ENCODE results near the gene MAPT.
"Not testable (repeated sequence)": the region's sequence is repeated elsewhere in the genome, so short reads cannot be mapped to it uniquely, and the experiment has no call there.

The MAPT gene

DNA sequence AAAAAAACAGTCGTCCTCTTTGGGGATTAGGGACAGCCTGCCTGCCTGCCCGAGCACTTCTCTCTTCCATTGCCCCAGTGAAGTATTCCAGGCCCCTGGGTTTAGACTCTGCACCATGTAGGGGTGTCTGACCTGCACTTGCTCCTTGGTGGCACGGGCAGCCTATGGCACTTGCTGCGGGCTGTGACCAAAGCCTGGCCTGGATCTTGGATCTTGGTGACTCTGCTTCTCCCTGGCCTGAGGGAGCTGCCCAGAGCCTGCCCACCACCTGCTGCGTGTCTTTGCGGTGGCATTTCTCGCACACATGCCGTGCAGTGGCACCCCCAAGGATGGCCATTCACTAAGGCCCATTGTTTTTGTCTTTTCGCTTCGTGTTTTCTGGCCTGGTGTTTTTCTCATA is 98.5 kb downstream of the MAPT start:
- DNase-seq (ENCODE audit: low spot score), result no peak

DNA sequence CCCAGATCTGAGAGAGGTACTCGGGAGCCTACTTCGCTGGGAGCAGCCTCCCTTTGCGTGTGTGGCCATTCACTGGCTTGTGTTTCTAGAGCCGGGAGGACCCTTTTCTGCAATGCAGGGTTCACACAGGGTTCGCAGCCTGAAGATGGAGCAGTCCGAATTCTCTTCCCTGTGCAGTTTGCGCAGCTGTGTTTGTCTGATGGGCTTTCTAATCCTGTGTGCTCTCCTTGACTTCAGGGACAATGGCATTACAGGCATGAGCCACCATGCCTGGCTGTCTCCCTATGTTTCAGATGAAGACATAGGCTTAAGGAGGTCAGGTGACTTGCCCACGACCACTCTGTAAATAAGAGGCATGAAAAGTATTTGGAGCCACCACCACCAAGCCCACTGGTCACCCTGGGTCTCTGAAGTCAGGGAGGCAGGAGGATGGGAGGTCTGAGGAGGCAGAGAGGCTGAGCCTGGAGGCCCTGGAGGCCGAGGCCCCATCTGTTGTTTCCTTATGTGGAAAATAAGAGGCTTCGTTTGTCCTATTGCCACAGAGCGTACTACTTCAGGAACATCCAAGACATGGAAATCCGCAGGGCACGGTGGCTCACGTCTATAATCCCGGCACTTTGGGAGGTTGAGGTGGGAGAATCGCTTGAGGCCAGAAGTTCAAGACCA is 99.7 kb downstream of the MAPT start:
- DNase-seq (ENCODE audit: low spot score), result no peak

DNA sequence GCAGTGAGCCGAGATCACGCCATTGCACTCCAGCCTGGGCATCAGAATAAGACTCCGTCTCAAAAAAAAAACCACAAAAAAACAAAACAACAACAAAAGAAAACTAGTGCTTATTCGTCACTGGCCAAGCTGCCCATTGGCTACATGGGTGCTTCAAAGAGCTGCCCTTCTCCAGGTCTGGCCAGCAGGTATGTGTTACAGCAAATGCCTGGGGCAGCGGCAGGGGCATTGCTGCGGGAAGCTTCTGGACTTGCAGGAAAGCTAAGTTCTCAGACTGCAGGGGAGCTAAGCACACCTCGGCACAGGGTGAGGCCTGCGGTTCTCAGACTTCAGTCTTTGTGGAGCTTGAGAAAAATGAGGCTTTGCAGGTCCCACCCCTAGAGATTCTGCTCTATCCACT is 100.6 kb downstream of the MAPT start:
- no peak for DNase-seq (ENCODE audit: low spot score)

DNA sequence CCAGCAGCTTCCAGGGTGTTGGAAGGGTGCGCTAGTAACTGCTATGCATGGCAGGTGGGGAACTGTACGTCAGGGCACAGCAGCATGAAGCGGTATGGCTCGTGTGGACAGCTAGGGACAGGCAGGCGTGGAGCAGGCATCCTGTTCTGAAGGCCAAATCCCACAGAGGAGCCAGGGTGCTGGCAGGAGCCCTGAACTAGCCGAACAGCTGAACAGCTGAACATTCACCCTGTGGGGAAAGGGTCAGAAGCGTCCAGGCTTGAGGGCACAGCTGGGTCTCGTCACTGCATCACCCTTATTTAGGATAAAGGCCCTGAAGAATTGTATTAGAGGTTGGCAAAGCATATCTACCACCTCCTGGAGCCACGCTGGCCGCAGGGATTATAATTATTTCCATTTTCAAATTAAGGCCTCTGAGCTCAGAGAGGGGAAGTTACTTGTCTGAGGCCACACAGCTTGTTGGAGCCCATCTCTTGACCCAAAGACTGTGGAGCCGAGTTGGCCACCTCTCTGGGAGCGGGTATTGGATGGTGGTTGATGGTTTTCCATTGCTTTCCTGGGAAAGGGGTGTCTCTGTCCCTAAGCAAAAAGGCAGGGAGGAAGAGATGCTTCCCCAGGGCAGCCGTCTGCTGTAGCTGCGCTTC is 101.4 kb downstream of the MAPT start:
- no peak for DNase-seq (ENCODE audit: low spot score)

DNA sequence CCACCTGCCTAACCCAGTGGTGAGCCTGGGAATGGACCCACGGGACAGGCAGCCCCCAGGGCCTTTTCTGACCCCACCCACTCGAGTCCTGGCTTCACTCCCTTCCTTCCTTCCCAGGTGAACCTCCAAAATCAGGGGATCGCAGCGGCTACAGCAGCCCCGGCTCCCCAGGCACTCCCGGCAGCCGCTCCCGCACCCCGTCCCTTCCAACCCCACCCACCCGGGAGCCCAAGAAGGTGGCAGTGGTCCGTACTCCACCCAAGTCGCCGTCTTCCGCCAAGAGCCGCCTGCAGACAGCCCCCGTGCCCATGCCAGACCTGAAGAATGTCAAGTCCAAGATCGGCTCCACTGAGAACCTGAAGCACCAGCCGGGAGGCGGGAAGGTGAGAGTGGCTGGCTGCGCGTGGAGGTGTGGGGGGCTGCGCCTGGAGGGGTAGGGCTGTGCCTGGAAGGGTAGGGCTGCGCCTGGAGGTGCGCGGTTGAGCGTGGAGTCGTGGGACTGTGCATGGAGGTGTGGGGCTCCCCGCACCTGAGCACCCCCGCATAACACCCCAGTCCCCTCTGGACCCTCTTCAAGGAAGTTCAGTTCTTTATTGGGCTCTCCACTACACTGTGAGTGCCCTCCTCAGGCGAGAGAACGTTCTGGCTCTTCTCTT is 102.1 kb downstream of the MAPT start:
- no peak for DNase-seq (ENCODE audit: low spot score)

DNA sequence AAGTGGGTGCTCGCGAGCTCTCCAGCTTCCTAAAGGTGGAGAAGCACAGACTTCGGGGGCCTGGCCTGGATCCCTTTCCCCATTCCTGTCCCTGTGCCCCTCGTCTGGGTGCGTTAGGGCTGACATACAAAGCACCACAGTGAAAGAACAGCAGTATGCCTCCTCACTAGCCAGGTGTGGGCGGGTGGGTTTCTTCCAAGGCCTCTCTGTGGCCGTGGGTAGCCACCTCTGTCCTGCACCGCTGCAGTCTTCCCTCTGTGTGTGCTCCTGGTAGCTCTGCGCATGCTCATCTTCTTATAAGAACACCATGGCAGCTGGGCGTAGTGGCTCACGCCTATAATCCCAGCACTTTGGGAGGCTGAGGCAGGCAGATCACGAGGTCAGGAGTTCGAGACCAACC is 102.8 kb downstream of the MAPT start:
- DNase-seq (ENCODE audit: low spot score), result no peak

DNA sequence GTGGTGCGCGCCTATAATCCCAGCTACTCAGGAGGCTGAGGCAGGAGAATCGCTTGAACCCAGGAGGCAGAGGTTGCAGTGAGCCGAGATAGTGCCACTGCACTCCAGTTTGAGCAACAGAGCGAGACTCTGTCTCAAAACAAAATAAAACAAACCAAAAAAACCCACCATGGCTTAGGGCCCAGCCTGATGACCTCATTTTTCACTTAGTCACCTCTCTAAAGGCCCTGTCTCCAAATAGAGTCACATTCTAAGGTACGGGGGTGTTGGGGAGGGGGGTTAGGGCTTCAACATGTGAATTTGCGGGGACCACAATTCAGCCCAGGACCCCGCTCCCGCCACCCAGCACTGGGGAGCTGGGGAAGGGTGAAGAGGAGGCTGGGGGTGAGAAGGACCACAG is 103.3 kb downstream of the MAPT start:
- no peak for DNase-seq (ENCODE audit: low spot score)

DNA sequence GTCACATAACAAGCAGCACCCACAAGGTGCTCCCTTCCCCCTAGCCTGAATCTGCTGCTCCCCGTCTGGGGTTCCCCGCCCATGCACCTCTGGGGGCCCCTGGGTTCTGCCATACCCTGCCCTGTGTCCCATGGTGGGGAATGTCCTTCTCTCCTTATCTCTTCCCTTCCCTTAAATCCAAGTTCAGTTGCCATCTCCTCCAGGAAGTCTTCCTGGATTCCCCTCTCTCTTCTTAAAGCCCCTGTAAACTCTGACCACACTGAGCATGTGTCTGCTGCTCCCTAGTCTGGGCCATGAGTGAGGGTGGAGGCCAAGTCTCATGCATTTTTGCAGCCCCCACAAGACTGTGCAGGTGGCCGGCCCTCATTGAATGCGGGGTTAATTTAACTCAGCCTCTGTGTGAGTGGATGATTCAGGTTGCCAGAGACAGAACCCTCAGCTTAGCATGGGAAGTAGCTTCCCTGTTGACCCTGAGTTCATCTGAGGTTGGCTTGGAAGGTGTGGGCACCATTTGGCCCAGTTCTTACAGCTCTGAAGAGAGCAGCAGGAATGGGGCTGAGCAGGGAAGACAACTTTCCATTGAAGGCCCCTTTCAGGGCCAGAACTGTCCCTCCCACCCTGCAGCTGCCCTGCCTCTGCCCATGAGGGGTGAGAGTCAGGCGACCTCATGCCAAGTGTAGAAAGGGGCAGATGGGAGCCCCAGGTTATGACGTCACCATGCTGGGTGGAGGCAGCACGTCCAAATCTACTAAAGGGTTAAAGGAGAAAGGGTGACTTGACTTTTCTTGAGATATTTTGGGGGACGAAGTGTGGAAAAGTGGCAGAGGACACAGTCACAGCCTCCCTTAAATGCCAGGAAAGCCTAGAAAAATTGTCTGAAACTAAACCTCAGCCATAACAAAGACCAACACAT is 104.9 kb downstream of the MAPT start, which contains the start of gene STH:
Gene STH, plus strand, starts transcription at position 264 of the 913 bp plus-strand sequence. Its CDS starts 30 bp downstream, at position 294.
- DNase-seq (ENCODE audit: low spot score), result no peak

DNA sequence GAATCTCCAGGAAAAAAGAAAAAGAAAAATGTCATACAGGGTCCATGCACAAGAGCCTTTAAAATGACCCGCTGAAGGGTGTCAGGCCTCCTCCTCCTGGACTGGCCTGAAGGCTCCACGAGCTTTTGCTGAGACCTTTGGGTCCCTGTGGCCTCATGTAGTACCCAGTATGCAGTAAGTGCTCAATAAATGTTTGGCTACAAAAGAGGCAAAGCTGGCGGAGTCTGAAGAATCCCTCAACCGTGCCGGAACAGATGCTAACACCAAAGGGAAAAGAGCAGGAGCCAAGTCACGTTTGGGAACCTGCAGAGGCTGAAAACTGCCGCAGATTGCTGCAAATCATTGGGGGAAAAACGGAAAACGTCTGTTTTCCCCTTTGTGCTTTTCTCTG is 105.5 kb downstream of the MAPT start:
- no peak for DNase-seq (ENCODE audit: low spot score)

DNA sequence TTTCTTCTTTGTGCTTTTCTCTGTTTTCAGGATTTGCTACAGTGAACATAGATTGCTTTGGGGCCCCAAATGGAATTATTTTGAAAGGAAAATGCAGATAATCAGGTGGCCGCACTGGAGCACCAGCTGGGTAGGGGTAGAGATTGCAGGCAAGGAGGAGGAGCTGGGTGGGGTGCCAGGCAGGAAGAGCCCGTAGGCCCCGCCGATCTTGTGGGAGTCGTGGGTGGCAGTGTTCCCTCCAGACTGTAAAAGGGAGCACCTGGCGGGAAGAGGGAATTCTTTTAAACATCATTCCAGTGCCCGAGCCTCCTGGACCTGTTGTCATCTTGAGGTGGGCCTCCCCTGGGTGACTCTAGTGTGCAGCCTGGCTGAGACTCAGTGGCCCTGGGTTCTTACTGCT is 105.9 kb downstream of the MAPT start:
- DNase-seq (ENCODE audit: low spot score), result no peak

DNA sequence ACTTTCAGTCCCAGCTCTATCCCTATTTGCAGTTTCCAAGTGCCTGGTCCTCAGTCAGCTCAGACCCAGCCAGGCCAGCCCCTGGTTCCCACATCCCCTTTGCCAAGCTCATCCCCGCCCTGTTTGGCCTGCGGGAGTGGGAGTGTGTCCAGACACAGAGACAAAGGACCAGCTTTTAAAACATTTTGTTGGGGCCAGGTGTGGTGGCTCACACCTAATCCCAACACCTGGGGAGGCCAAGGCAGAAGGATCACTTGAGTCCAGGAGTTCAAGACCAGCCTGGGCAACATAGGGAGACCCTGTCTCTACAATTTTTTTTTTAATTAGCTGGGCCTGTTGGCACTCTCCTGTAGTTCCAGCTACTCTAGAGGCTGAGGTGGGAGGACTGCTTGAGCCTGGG is 106.4 kb downstream of the MAPT start:
- no peak for DNase-seq (ENCODE audit: low spot score)

DNA sequence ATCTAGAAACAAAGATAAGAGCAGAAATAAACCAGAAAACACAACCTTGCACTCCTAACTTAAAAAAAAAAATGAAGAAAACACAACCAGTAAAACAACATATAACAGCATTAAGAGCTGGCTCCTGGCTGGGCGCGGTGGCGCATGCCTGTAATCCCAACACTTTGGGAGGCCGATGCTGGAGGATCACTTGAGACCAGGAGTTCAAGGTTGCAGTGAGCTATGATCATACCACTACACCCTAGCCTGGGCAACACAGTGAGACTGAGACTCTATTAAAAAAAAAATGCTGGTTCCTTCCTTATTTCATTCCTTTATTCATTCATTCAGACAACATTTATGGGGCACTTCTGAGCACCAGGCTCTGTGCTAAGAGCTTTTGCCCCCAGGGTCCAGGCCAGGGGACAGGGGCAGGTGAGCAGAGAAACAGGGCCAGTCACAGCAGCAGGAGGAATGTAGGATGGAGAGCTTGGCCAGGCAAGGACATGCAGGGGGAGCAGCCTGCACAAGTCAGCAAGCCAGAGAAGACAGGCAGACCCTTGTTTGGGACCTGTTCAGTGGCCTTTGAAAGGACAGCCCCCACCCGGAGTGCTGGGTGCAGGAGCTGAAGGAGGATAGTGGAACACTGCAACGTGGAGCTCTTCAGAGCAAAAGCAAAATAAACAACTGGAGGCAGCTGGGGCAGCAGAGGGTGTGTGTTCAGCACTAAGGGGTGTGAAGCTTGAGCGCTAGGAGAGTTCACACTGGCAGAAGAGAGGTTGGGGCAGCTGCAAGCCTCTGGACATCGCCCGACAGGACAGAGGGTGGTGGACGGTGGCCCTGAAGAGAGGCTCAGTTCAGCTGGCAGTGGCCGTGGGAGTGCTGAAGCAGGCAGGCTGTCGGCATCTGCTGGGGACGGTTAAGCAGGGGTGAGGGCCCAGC is 107.3 kb downstream of the MAPT start:
- no peak for DNase-seq (ENCODE audit: low spot score)

DNA sequence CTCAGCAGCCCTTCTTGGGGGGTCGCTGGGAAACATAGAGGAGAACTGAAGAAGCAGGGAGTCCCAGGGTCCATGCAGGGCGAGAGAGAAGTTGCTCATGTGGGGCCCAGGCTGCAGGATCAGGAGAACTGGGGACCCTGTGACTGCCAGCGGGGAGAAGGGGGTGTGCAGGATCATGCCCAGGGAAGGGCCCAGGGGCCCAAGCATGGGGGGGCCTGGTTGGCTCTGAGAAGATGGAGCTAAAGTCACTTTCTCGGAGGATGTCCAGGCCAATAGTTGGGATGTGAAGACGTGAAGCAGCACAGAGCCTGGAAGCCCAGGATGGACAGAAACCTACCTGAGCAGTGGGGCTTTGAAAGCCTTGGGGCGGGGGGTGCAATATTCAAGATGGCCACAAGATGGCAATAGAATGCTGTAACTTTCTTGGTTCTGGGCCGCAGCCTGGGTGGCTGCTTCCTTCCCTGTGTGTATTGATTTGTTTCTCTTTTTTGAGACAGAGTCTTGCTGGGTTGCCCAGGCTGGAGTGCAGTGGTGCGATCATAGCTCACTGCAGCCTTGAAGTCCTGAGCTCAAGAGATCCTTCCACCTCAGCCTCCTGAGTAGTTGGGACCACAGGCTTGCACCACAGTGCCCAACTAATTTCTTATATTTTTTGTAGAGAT is 108.1 kb downstream of the MAPT start:
- peak; percentile 65 for DNase-seq (ENCODE audit: low spot score)

DNA sequence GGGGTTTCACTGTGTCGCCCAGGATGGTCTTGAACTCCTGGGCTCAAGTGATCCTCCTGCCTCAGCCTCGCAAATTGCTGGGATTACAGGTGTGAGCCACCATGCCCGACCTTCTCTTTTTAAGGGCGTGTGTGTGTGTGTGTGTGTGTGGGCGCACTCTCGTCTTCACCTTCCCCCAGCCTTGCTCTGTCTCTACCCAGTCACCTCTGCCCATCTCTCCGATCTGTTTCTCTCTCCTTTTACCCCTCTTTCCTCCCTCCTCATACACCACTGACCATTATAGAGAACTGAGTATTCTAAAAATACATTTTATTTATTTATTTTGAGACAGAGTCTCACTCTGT is 108.6 kb downstream of the MAPT start:
- no peak for DNase-seq (ENCODE audit: low spot score)

DNA sequence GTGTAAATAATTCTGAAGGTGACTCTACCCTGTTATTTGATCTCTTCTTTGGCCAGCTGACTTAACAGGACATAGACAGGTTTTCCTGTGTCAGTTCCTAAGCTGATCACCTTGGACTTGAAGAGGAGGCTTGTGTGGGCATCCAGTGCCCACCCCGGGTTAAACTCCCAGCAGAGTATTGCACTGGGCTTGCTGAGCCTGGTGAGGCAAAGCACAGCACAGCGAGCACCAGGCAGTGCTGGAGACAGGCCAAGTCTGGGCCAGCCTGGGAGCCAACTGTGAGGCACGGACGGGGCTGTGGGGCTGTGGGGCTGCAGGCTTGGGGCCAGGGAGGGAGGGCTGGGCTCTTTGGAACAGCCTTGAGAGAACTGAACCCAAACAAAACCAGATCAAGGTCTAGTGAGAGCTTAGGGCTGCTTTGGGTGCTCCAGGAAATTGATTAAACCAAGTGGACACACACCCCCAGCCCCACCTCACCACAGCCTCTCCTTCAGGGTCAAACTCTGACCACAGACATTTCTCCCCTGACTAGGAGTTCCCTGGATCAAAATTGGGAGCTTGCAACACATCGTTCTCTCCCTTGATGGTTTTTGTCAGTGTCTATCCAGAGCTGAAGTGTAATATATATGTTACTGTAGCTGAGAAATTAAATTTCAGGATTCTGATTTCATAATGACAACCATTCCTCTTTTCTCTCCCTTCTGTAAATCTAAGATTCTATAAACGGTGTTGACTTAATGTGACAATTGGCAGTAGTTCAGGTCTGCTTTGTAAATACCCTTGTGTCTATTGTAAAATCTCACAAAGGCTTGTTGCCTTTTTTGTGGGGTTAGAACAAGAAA is 109.8 kb downstream of the MAPT start:
- DNase-seq (ENCODE audit: low spot score), result no peak

DNA sequence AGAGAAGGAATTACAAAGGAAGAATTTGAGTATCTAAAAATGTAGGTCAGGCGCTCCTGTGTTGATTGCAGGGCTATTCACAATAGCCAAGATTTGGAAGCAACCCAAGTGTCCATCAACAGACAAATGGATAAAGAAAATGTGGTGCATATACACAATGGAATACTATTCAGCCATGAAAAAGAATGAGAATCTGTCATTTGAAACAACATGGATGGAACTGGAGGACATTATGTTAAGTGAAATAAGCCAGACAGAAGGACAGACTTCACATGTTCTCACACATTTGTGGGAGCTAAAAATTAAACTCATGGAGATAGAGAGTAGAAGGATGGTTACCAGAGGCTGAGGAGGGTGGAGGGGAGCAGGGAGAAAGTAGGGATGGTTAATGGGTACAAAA is 111.7 kb downstream of the MAPT start:
- not testable (repeated sequence) for DNase-seq (ENCODE audit: low spot score)

DNA sequence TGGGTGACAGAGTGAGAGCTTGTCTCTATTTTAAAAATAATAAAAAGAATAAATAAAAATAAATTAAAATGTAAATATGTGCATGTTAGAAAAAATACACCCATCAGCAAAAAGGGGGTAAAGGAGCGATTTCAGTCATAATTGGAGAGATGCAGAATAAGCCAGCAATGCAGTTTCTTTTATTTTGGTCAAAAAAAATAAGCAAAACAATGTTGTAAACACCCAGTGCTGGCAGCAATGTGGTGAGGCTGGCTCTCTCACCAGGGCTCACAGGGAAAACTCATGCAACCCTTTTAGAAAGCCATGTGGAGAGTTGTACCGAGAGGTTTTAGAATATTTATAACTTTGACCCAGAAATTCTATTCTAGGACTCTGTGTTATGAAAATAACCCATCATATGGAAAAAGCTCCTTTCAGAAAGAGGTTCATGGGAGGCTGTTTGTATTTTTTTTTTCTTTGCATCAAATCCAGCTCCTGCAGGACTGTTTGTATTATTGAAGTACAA is 113.2 kb downstream of the MAPT start:
- DNase-seq (ENCODE audit: low spot score), result no peak

DNA sequence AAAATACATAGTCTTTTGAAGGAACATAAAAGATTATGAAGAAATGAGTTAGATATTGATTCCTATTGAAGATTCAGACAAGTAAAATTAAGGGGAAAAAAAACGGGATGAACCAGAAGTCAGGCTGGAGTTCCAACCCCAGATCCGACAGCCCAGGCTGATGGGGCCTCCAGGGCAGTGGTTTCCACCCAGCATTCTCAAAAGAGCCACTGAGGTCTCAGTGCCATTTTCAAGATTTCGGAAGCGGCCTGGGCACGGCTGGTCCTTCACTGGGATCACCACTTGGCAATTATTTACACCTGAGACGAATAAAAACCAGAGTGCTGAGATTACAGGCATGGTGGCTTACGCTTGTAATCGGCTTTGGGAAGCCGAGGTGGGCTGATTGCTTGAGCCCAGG is 114.2 kb downstream of the MAPT start:
- no peak for DNase-seq (ENCODE audit: low spot score)

DNA sequence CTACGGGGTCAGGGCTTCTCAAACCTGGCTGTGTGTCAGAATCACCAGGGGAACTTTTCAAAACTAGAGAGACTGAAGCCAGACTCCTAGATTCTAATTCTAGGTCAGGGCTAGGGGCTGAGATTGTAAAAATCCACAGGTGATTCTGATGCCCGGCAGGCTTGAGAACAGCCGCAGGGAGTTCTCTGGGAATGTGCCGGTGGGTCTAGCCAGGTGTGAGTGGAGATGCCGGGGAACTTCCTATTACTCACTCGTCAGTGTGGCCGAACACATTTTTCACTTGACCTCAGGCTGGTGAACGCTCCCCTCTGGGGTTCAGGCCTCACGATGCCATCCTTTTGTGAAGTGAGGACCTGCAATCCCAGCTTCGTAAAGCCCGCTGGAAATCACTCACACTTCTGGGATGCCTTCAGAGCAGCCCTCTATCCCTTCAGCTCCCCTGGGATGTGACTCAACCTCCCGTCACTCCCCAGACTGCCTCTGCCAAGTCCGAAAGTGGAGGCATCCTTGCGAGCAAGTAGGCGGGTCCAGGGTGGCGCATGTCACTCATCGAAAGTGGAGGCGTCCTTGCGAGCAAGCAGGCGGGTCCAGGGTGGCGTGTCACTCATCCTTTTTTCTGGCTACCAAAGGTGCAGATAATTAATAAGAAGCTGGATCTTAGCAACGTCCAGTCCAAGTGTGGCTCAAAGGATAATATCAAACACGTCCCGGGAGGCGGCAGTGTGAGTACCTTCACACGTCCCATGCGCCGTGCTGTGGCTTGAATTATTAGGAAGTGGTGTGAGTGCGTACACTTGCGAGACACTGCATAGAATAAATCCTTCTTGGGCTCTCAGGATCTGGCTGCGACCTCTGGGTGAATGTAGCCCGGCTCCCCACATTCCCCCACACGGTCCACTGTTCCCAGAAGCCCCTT is 115.6 kb downstream of the MAPT start:
- DNase-seq (ENCODE audit: low spot score), result peak; percentile 31

Measured in kidney capillary endothelial cell (primary cell).